ENCODE measurements around the gene CCR7.

DNA sequence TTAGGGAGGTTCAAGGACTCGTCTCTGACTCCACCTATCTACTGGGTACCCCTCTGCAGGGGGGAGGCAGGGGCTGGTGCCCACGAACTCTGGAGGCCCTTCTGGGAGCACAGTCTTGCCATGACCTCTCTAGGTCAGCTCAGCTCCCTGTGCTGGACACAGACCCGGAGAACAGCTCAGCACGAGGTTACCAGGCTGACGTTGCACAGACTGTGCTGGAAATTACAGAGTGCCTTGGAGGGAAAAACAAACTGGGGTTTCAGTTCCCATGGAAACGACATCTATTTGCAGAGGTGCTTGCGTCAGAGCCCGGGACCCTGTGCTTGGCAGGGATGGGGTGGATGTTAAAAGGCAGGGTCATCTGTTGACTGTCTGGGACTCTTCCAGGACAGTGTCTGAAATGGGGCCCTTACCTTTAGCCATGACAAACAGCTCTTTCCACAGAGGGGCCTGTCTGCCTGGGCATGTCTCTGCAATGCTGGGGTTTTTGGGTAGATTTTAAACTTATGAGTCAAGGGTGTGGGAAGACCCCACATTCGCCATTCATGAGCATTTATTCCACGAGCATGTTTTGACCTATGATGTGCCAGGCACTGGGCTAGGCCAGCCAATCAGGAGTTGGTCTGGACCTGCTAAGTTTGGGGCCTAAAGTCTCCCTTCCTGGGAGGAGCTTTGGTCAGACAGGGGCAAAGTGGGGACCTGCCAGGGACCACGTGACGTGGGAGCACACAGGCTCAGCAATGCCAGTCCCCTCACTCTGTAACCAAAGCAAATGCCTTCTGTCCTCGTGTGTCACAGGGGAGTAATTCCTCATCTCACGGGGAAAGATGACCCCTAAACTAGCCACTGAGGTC, 22.5 kb downstream of the CCR7 start:
- TF ChIP-seq, protein P1, sequence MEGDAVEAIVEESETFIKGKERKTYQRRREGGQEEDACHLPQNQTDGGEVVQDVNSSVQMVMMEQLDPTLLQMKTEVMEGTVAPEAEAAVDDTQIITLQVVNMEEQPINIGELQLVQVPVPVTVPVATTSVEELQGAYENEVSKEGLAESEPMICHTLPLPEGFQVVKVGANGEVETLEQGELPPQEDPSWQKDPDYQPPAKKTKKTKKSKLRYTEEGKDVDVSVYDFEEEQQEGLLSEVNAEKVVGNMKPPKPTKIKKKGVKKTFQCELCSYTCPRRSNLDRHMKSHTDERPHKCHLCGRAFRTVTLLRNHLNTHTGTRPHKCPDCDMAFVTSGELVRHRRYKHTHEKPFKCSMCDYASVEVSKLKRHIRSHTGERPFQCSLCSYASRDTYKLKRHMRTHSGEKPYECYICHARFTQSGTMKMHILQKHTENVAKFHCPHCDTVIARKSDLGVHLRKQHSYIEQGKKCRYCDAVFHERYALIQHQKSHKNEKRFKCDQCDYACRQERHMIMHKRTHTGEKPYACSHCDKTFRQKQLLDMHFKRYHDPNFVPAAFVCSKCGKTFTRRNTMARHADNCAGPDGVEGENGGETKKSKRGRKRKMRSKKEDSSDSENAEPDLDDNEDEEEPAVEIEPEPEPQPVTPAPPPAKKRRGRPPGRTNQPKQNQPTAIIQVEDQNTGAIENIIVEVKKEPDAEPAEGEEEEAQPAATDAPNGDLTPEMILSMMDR (IDR thresholded peaks at IDR 0.05; ENCODE audit: insufficient read depth, low read depth, low read length) = no peak
- TF ChIP-seq EZH2 (IDR thresholded peaks at IDR 0.05; ENCODE audit: insufficient read depth, low read length) = no peak

All from astrocyte (in vitro differentiated cells and primary cell).